Hepatocyte (in vitro differentiated cells): Measurements from ENCODE around the gene HNF1A. TPM values are rescaled to one million over a fixed set of nuclear protein-coding genes. Genes with fewer than 3 reads are reported as not detected.
A peak's percentile ranks its signal among the peaks of the same experiment; 100 is the strongest.
"Not testable (repeated sequence)": the region's sequence is repeated elsewhere in the genome, so short reads cannot be mapped to it uniquely, and the experiment has no call there.

Source experiments
- DNase-seq: peaks from one replicate; pipeline ENCODE4 v3.0.0-alpha.2; 2016; ENCODE audit warnings: low spot score
- H2AFZ ChIP-seq: fragments of 200-600 bp; sonication (generic); 2 replicates; pipeline ENCODE4 v1.6.0; 2016; ENCODE audit warnings: antibody characterized with exemption, mild to moderate bottlenecking
- H3K27ac ChIP-seq: fragments of 200-600 bp; sonication (generic); 2 replicates; pipeline ENCODE4 v1.5.1; 2016; ENCODE audit warnings: mild to moderate bottlenecking
- H3K27me3 ChIP-seq: fragments of 200-600 bp; sonication (generic); 2 replicates; pipeline ENCODE4 v1.6.1; 2016
- H3K36me3 ChIP-seq: fragments of 200-600 bp; sonication (generic); replicated peaks from 2 replicates; pipeline ENCODE4 v1.5.1; 2016; ENCODE audit warnings: low read depth; ENCODE audit not compliant: insufficient read depth
- H3K4me1 ChIP-seq: fragments of 200-600 bp; sonication (generic); 2 replicates; pipeline ENCODE4 v1.5.1; 2016; ENCODE audit warnings: mild to moderate bottlenecking, moderate library complexity; ENCODE audit not compliant: insufficient read depth
- H3K4me2 ChIP-seq: fragments of 200-600 bp; sonication (generic); 2 replicates; pipeline ENCODE4 v1.6.0; 2016
- H3K4me3 ChIP-seq: fragments of 200-600 bp; sonication (generic); 2 replicates; pipeline ENCODE4 v1.5.1; 2016; ENCODE audit warnings: mild to moderate bottlenecking
- H3K79me2 ChIP-seq: fragments of 200-600 bp; sonication (generic); 2 replicates; pipeline ENCODE4 v1.6.0; 2017; ENCODE audit warnings: mild to moderate bottlenecking
- H3K9me2 ChIP-seq: fragments of 200-600 bp; sonication (generic); replicated peaks from 2 replicates; pipeline ENCODE4 v1.6.0; 2017; ENCODE audit warnings: mild to moderate bottlenecking; ENCODE audit not compliant: insufficient read depth
- H3K9me3 ChIP-seq: fragments of 200-600 bp; sonication (generic); 2 replicates; pipeline ENCODE4 v1.5.1; 2016; ENCODE audit warnings: low read depth, mild to moderate bottlenecking
- H4K20me1 ChIP-seq: fragments of 200-600 bp; sonication (generic); 2 replicates; pipeline ENCODE4 v1.6.0; 2016; ENCODE audit warnings: mild to moderate bottlenecking; ENCODE audit not compliant: insufficient read depth, poor library complexity, severe bottlenecking
- CTCF ChIP-seq: fragments of 200-600 bp; sonication (generic); IDR thresholded peaks from 2 replicates; pipeline ENCODE4 v1.5.1; 2016; ENCODE audit warnings: antibody characterized with exemption, mild to moderate bottlenecking; ENCODE audit not compliant: poor library complexity
- EZH2 ChIP-seq: fragments of 200-600 bp; sonication (generic); IDR thresholded peaks from 2 replicates; pipeline ENCODE4 v1.6.1; 2016; ENCODE audit warnings: antibody characterized with exemption, mild to moderate bottlenecking, borderline replicate concordance
- EZH2phosphoT487 ChIP-seq: fragments of 200-600 bp; sonication (generic); IDR thresholded peaks from one replicate; pipeline ENCODE4 v1.6.1; 2018; ENCODE audit warnings: antibody characterized with exemption, mild to moderate bottlenecking, low read depth, moderate library complexity; ENCODE audit not compliant: unreplicated experiment, severe bottlenecking
- WGBS: methylation state at CpG from one replicate; pipeline ENCODE4 v1.1.6; 2016; ENCODE audit warnings: low lambda C conversion rate; ENCODE audit errors: missing lambda C conversion rate; 5-methylcytosine and 5-hydroxymethylcytosine counted together
- polyA plus RNA-seq: library from polyadenylated mRNA; unstranded; fragments of >200 nt; fragmentation: Nextera tagmentation; extraction: Ambion mirVana; gene quantifications from 2 replicates; pipeline ENCODE4 v1.2.1, GENCODE V29; 2016
- total RNA-seq: library from RNA; depleted of rRNA; stranded (reverse); fragments of >200 nt; gene quantifications from 2 replicates; pipeline ENCODE4 v1.2.3, GENCODE V29; 2014

HNF1A gene
- total and polyA plus RNA-seq, 2 experiments from 2014 or later, result 16.7 to 23.9 TPM

- 42% methylated on average over 8 of the region's 9 CpGs for WGBS
- no peak overlapping the region for H2AFZ ChIP-seq
- no peaks in the 10 kb centered on the region for H3K9me3 ChIP-seq
- no peaks in the 10 kb centered on the region for H4K20me1 ChIP-seq
- TF ChIP-seq EZH2 (no peak), EZH2phosphoT487 (no peak), CTCF (peak; percentile 56)
- no peaks in the 10 kb centered on the region for H3K9me2 ChIP-seq
- no peaks in the 10 kb centered on the region for H3K27me3 ChIP-seq
- no peaks in the 10 kb centered on the region for H3K79me2 ChIP-seq
- H3K4me3 ChIP-seq, result no peak overlapping the region
- no peak overlapping the region for H3K27ac ChIP-seq
- H3K4me2 ChIP-seq, result no peak overlapping the region
- DNase-seq, result peak; percentile 68
- H3K36me3 ChIP-seq, result no peaks in the 10 kb centered on the region
- no peaks in the 10 kb centered on the region for H3K4me1 ChIP-seq
These were observed 33.6 kb upstream of the HNF1A start for GRCh38 chr12:120944645-120945217.

- H3K4me3 ChIP-seq, H3K9me3 ChIP-seq: not testable (repeated sequence)
- WGBS, result 85% methylated on average over 6 of the region's 6 CpGs
These were observed 32.8 kb upstream of the HNF1A start for GRCh38 chr12:120945516-120945915.

GRCh38 chr12:120950260-120950799, 28.0 kb upstream of the HNF1A start:
- H3K36me3 ChIP-seq, H3K9me3 ChIP-seq, H3K4me2 ChIP-seq, H2AFZ ChIP-seq, H3K9me2 ChIP-seq, H3K27ac ChIP-seq, H3K27me3 ChIP-seq, H3K79me2 ChIP-seq, H3K4me1 ChIP-seq, H3K4me3 ChIP-seq, DNase-seq, H4K20me1 ChIP-seq: not testable (repeated sequence)
- 99% methylated on average over 15 of the region's 31 CpGs for WGBS

More at GRCh38 chr12:120945516-120945915, 32.8 kb upstream of the HNF1A start:
- not testable (repeated sequence) for H3K79me2 ChIP-seq, H3K4me1 ChIP-seq, H4K20me1 ChIP-seq, H2AFZ ChIP-seq, H3K9me2 ChIP-seq, H3K4me2 ChIP-seq, H3K27ac ChIP-seq, H3K27me3 ChIP-seq, H3K36me3 ChIP-seq, DNase-seq

- Histone ChIP-seq H3K9me3 (no peaks in the 10 kb centered on the region), H2AFZ (no peak overlapping the region), H3K4me2 (no peak overlapping the region), H3K4me1 (no peaks in the 10 kb centered on the region), H4K20me1 (no peaks in the 10 kb centered on the region), H3K79me2 (no peaks in the 10 kb centered on the region), H3K9me2 (no peaks in the 10 kb centered on the region), H3K36me3 (no peaks in the 10 kb centered on the region), H3K27me3 (no peaks in the 10 kb centered on the region), H3K27ac (no peak overlapping the region), H3K4me3 (no peak overlapping the region)
- TF ChIP-seq EZH2phosphoT487 (no peak), CTCF (no peak)
- 97% methylated on average over 5 of the region's 5 CpGs for WGBS
- no peak for DNase-seq
These were observed 27.5 kb upstream of the HNF1A start for GRCh38 chr12:120950807-120951206.
